ENCODE data around the gene HYDIN.

The HYDIN gene

GRCh38 chr16:71230122-71230845 lies at the start of gene HYDIN:
TSS of gene HYDIN (minus strand) at chr16:71230722. CDS start at chr16:71186895, 43,827 bp downstream.
- DNase-seq = peak in 54 of 58 donors; percentile 9 to 85 (median 52)

DNA sequence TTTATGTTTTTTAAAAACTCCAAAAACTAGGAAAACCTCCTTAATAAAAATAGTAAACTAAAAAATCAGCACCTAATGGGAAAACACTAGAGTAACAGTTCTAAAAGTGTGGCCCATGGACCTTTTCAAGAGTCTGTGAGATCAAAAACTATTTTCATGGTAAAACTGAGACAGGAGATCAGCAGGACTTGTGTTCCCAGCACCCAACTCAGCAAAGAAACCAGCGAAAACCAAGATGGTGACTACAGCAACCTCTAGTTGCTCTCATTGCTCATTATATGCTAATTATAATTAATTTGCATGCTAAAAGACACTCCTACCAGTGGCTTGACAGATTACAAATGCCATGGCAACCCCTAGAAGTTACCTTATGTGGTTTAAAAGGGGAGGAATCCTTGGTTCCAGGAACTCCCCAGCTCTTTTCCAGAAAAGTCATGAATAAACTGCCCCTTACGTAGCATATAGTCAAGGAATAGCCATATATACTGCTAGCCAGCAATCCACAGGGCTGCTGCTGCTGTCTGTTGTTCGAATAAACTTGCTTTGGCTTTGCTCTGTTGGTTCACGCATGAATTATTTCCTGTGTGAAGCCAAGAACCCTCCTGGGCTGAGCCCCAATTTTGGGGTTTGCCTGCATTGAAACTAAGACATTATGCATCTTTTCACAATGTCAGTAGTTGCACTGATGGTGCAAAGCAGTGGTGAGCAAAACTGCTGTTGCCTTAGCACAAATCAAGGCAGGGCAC lies 46.2 kb upstream of the HYDIN start:
- DNase-seq = no peak

GRCh38 chr16:71273384-71273783 lies 42.9 kb upstream of the HYDIN start:
- DNase-seq = no peak

DNA sequence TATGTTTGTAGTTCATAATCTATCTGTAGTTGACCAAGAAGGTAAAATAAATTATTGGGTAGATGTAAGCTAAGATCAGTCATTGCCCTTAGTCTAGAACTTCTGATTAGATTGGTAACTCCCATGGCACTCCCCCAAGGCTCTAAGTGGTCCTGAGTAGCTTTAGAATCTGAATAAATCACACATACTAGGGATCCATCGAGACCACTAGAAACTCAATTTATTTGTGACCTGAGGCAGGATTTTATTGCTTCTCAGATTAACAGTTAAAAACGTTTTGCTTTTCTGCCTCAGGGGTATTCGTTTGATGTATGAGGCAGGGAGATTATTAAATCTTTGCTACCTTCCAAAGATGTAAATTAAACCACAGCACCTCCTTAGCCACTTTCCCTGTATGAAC lies 33.8 kb upstream of the HYDIN start:
- DNase-seq = no peak

DNA sequence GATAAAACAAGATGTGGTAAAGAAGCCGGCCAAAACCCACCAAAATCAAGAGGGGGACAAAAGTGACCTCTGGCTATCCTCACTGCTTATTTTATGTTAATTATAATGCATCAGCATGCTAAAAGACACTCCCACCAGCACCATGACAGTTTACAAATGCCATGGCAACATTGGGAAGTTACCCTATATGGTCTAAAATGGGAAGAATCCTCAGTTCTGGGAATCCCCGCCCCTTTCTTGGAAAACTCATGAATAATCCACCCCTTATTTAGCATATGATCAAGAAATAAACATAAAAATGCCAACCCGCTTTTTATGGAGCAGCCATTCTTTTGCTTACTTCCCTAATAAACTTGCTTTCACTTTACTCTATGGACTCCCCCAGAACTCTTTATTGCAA lies 33.1 kb upstream of the HYDIN start:
- DNase-seq = no peak

- DNase-seq = no peak
Measured at GRCh38 chr16:71262391-71262790, 31.9 kb upstream of the HYDIN start.

GRCh38 chr16:71260995-71261394 lies 30.5 kb upstream of the HYDIN start:
- no peak for DNase-seq

DNA sequence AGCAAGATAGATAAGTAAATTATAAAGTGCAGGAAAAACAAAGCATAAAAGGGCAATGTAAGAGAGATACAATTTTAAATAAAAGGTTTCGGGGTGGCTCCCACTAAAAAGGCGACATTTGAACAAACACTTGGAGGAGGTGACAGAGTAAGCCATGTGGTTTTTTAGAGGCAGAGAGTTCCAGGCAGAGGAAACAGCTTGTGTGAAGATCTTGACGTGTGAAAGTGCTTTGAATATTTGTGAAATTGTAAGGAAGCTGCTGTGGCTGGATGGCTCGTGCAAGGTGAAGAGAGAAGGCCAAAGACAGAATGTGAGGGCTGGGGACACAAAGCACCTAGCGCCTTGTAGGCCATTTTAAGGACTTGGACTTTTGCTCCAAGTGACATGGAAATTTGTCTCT lies 28.6 kb upstream of the HYDIN start:
- DNase-seq = no peak

- peak in 5 of 58 donors; percentile 3 to 31 (median 11) for DNase-seq
Measured at GRCh38 chr16:71258372-71258771, 27.9 kb upstream of the HYDIN start.

- DNase-seq = no peak
Measured at GRCh38 chr16:71257768-71258167, 27.2 kb upstream of the HYDIN start.

DNA sequence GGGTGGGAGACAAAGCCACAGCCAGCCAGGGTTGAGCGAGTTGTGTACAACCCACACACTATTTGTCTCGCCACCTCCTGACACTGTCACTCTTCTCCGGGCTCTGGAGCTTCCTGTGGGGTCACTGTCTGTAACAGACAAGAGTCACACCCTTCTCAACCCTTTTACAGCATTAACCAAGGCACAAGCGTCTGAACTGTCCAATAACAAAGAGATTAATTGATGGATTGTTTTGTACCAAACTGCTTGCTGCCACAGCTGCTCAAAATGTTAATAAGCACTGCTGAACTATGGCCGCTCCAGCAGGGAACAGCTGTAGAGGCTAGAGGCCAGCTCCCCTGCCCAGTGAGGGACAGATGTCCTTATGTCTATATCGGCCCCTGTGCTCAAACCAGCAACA lies 25.2 kb upstream of the HYDIN start:
- peak in 29 of 58 donors; percentile 3 to 76 (median 30) for DNase-seq

GRCh38 chr16:71254832-71255525 lies 24.5 kb upstream of the HYDIN start:
- peak in 6 of 58 donors; percentile 1 to 48 (median 10) for DNase-seq

DNA sequence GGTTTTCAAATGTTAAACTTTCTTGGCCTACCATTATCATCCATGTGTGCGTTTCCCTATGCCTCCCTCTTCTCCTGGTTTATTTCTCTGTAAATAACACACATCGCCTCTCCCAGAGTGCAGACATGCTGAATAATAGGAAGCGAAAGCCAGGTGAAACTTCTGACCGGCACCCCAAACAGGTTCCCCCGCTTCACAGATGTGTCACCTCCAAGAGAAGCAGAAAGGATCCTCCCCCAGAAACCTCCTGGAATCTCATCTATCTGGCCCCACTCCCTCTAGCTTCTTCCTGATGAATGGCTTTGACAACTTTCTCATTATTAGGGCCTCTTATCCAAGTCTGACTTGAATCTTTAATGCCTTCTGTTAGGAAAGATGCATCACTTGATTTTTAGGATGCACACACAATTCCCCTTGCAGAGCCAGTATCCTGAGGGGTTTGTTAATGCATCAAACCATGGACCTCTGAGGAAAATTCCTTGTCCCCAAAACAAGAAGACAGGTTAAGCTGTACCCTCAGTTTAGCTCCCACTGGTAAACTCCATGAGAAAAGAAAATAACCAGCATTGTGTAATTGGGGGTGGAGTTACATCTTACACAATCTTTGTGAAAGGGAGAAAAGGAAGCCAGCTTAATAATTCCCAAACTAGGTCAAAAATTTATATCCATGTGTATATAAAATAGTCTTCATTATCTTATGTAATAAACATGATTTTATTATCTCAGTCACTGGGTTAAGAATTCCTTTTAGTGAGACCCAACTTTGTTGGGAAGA lies 20.1 kb upstream of the HYDIN start:
- no peak for DNase-seq

DNA sequence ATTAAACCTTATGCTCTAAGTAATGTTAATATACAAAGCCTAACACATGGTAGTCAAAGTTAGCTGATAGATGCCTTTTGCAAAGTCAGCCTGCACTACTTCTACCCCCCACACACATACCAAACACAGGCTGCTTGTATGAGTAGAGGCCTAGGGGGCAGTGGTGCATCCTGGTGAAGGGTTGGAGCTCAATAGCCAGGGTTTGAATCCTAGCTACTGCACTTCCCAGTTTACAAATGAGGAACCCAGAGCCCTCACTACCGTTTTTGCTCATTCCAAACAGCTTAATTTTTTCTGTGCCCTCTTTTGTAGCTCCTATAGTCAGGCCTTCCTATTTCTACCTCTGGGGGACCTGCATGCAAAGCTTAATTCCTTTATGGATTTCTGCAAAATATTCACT lies 18.9 kb upstream of the HYDIN start:
- DNase-seq = peak in 1 of 58 donors; percentile 4

- DNase-seq = no peak
Measured at GRCh38 chr16:71247478-71247877, 17.0 kb upstream of the HYDIN start.

DNA sequence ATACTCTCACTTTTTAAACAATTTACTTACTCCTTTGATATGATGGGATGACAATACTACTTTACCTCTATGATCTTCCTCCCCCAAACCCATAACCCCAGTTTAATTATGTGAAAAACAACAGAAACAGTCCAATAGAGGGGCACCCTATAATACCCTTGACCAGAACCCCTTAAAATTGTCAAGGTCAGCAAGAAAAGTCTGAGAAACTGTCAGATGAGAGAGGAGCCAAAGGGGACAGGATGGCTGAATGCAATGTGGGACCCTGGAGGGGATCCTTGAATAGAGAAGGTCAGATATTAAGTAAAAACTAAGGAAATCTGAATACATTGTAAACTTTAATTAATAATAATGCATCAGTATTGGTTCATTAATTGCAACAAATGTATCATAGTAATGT lies 15.8 kb upstream of the HYDIN start:
- DNase-seq = no peak

DNA sequence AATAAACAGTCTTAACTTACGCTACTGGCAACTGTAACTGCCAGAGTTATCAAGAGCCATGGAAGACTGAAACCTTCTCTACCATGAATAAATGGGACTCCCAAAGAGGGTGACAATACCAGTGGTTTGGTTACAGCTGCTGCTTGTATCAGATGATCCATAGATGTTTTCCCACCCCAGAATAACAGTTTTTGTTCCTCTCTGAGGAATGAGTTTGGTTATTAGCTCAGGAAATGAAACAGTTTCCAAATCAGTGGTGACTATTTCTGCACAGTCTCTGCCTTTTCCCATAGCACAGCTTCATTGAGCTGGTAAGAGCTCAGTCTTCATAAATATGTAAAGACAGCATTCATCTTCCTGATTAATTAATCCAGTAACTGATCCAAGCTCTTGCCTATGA lies 14.0 kb upstream of the HYDIN start:
- DNase-seq = no peak

DNA sequence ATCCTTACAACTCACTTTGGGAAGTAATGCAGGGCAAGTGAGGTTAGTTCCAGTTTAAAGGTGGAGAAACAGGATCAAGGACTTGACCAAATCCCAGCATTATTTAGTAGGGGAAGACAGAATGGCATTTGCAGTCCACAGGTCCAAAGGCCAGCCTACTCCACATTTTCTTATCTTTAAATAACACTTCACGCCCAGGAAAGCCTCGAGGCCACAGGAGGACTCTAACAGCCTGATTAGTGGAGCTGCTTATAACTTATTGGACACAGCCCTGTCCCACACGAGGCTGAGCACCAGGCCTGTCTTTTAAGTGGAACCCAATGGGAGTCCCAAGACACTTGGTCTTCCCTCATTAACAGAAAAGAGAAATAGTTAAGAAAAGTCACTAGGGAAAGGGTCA lies 12.1 kb upstream of the HYDIN start:
- DNase-seq = no peak

GRCh38 chr16:71242036-71242435 lies 11.5 kb upstream of the HYDIN start:
- DNase-seq = peak in 1 of 58 donors; percentile 3

- no peak for DNase-seq
Measured at GRCh38 chr16:71229344-71229743, 1.2 kb downstream of the HYDIN start.

Data from anterior cingulate cortex (tissue), 58 donors.